WTC11 (cell line): ENCODE data around the gene FAM177A1. TPM values are rescaled to one million over a fixed set of nuclear protein-coding genes. Genes with fewer than 3 reads are reported as not detected.
A peak's percentile ranks its signal among the peaks of the same experiment; 100 is the strongest.

Experiments
- ATAC-seq: fragments of 200-7000 bp; cut with Tn5 transposase; 2 replicates; pipeline ENCODE4 v1.10.0; 2021; ENCODE audit warnings: mild to moderate bottlenecking, moderate library complexity
- CTCF ChIA-PET: fragments of 300-600 bp; sonication (Branson Sonifier 250); formaldehyde crosslinking; loops from one replicate; lab custom pipeline; 2021; ENCODE audit warnings: antibody characterized with exemption; lab: Charles Lee
- POLR2A ChIA-PET: fragments of 350-600 bp; sonication (Branson Sonifier 250); formaldehyde crosslinking; loops from one replicate; lab custom pipeline; 2021; ENCODE audit warnings: antibody characterized with exemption; lab: Charles Lee
- DNase-seq: peaks from one replicate; pipeline ENCODE4 v3.0.0; 2021; ENCODE audit warnings: low spot score
- H3K27ac Mint-ChIP-seq: 2 replicates; pipeline ENCODE4 v1.8.0; 2021; ENCODE audit warnings: mixed read lengths
- H3K27me3 Mint-ChIP-seq: 2 replicates; pipeline ENCODE4 v1.8.0; 2021; ENCODE audit warnings: low read depth, mild to moderate bottlenecking, moderate library complexity, mixed read lengths
- H3K36me3 Mint-ChIP-seq: 2 replicates; pipeline ENCODE4 v1.8.0; 2021; ENCODE audit warnings: mixed read lengths
- H3K4me1 Mint-ChIP-seq: 2 replicates; pipeline ENCODE4 v1.8.0; 2022; ENCODE audit warnings: mixed read lengths
- H3K4me3 Mint-ChIP-seq: 2 replicates; pipeline ENCODE4 v1.8.0; 2021; ENCODE audit warnings: mild to moderate bottlenecking, moderate library complexity, mixed read lengths
- H3K9me3 Mint-ChIP-seq: 2 replicates; pipeline ENCODE4 v1.8.0; 2021; ENCODE audit warnings: mixed read lengths
- AFF4 ChIP-seq: sonication (generic); formaldehyde crosslinking; IDR thresholded peaks from 2 replicates; pipeline ENCODE4 v1.8.1; 2023; ENCODE audit warnings: mild to moderate bottlenecking, missing genetic modification reagents, borderline replicate concordance
- ATF1 ChIP-seq: sonication (generic); formaldehyde crosslinking; IDR thresholded peaks from 2 replicates; pipeline ENCODE4 v1.8.1; 2023; ENCODE audit warnings: mild to moderate bottlenecking, moderate library complexity, missing genetic modification reagents
- CREB1 ChIP-seq: sonication (generic); formaldehyde crosslinking; IDR thresholded peaks from 2 replicates; pipeline ENCODE4 v1.8.0; 2023; ENCODE audit warnings: mild to moderate bottlenecking, missing genetic modification reagents
- E2F4 ChIP-seq: sonication (generic); formaldehyde crosslinking; IDR thresholded peaks from 2 replicates; pipeline ENCODE4 v1.8.1; 2022; ENCODE audit warnings: low read depth, mild to moderate bottlenecking, moderate library complexity, missing genetic modification reagents, borderline replicate concordance
- GRHL2 ChIP-seq: fragments of 250-450 bp; sonication (Bioruptor Pico); IDR thresholded peaks from 2 replicates; pipeline ENCODE4 v1.8.0; 2022; ENCODE audit warnings: mild to moderate bottlenecking, moderate library complexity; ENCODE audit not compliant: insufficient replicate concordance, severe bottlenecking
- IRF1 ChIP-seq: sonication (generic); formaldehyde crosslinking; IDR thresholded peaks from 2 replicates; pipeline ENCODE4 v1.8.0; 2023; ENCODE audit warnings: missing genetic modification reagents
- JAZF1 ChIP-seq: fragments of 250-450 bp; sonication (Bioruptor Pico); IDR thresholded peaks from 2 replicates; pipeline ENCODE4 v1.9.0; 2021; ENCODE audit warnings: moderate library complexity, mild to moderate bottlenecking, inconsistent platforms
- NFE2L1 ChIP-seq: sonication (generic); formaldehyde crosslinking; IDR thresholded peaks from 2 replicates; pipeline ENCODE4 v1.8.1; 2023; ENCODE audit warnings: missing genetic modification reagents
- NFYB ChIP-seq: sonication (generic); formaldehyde crosslinking; conservative IDR thresholded peaks from 2 replicates; pipeline ENCODE4 v1.8.0; 2022; ENCODE audit warnings: low read depth, missing genetic modification reagents
- SMAD3 ChIP-seq: sonication (generic); formaldehyde crosslinking; IDR thresholded peaks from 2 replicates; pipeline ENCODE4 v1.8.0; 2022; ENCODE audit warnings: missing genetic modification reagents, mild to moderate bottlenecking, borderline replicate concordance
- TEAD4 ChIP-seq: sonication (generic); formaldehyde crosslinking; IDR thresholded peaks from 2 replicates; pipeline ENCODE4 v1.8.0; 2022; ENCODE audit warnings: mild to moderate bottlenecking, missing genetic modification reagents
- USF1 ChIP-seq: sonication (generic); formaldehyde crosslinking; IDR thresholded peaks from 2 replicates; pipeline ENCODE4 v1.8.0; 2022; ENCODE audit warnings: mild to moderate bottlenecking, missing genetic modification reagents
- ZNF138 ChIP-seq: sonication (generic); formaldehyde crosslinking; conservative IDR thresholded peaks from 2 replicates; pipeline ENCODE4 v1.8.1; 2022; ENCODE audit warnings: mild to moderate bottlenecking, moderate library complexity, missing genetic modification reagents
- ZNF423 ChIP-seq: fragments of 250-450 bp; sonication (Bioruptor Pico); IDR thresholded peaks from 2 replicates; pipeline ENCODE4 v2.1.2; 2022; ENCODE audit warnings: mild to moderate bottlenecking, moderate library complexity
- total RNA-seq: library from RNA; stranded (reverse); gene quantifications from 3 replicates; pipeline ENCODE4 v1.2.3, GENCODE V29; 2021

The FAM177A1 gene
- total RNA-seq, 1 experiment from 2014 or later = 44.7 TPM

GRCh38 chr14:35121887-35122695 is 76.0 kb downstream of the FAM177A1 start, which contains the start of the genes PPP2R3C and PRORP (continued):
- TF ChIP-seq SMAD3 (no peak), USF1 (CRISPR knock-in tag) (peak; percentile 96), E2F4 (CRISPR knock-in tag) (0 out of 2 replicates have a peak, but pooled peaks have one; percentile 48)

- Mint-ChIP-seq H3K36me3 (peaks cover 9% of the 10 kb centered on the region), H3K9me3 (no peaks in the 10 kb centered on the region), H3K27me3 (no peaks in the 10 kb centered on the region), H3K4me1 (peaks cover 14% of the 10 kb centered on the region), H3K4me3 (peak overlapping the region; percentile 98), H3K27ac (peak overlapping the region; percentile 100)
- TF ChIP-seq TEAD4 (0 out of 2 replicates have a peak, but pooled peaks have one; percentile 26), CREB1 (CRISPR knock-in tag) (no peak), AFF4 (CRISPR knock-in tag) (no peak), IRF1 (CRISPR knock-in tag) (no peak), NFYB (CRISPR knock-in tag) (no peak)
- ATAC-seq = no peak; the same call in 1 of the 2 replicates
- no peak for DNase-seq
- ChIA-PET POLR2A (interaction anchor here (1.1 kb wide), 1 partner anchor 408 kb away, joined by 3 read pairs; the partner anchor contains the start of gene CFL2), CTCF (no interaction called here)
Measured at GRCh38 chr14:35122696-35123387, 76.8 kb downstream of the FAM177A1 start.

- Mint-ChIP-seq H3K4me1 (peaks cover 14% of the 10 kb centered on the region), H3K4me3 (peak overlapping the region; percentile 98), H3K9me3 (no peaks in the 10 kb centered on the region), H3K36me3 (peaks cover 12% of the 10 kb centered on the region), H3K27ac (peak overlapping the region; percentile 100), H3K27me3 (no peaks in the 10 kb centered on the region)
- POLR2A ChIA-PET = interaction anchor here (1.1 kb wide), 1 partner anchor 409 kb away, joined by 3 read pairs; the partner anchor contains the start of gene CFL2
- no peak for TF ChIP-seq ZNF423
- no peak for TF ChIP-seq NFE2L1 (CRISPR knock-in tag)
- no peak for ATAC-seq
- CTCF ChIA-PET = no interaction called here
- DNase-seq = no peak
Measured at GRCh38 chr14:35123388-35123703, 77.3 kb downstream of the FAM177A1 start.

- ATAC-seq (no peak), DNase-seq (no peak)
- H3K4me1 Mint-ChIP-seq = peaks cover 14% of the 10 kb centered on the region
- CTCF ChIA-PET = no interaction called here
- no peaks in the 10 kb centered on the region for H3K9me3 Mint-ChIP-seq
- H3K4me3 Mint-ChIP-seq = peak overlapping the region; percentile 98
- H3K36me3 Mint-ChIP-seq = peaks cover 12% of the 10 kb centered on the region
- POLR2A ChIA-PET = no interaction called here
- no peak overlapping the region for H3K27ac Mint-ChIP-seq
- TF ChIP-seq ZNF138 = no peak
- no peak for TF ChIP-seq JAZF1 (CRISPR knock-in tag)
- TF ChIP-seq ATF1 (CRISPR knock-in tag) = no peak
- TF ChIP-seq GRHL2 = no peak
- H3K27me3 Mint-ChIP-seq = no peaks in the 10 kb centered on the region
Measured at GRCh38 chr14:35124127-35124526, 78.1 kb downstream of the FAM177A1 start.
